Upper lobe of left lung (tissue), 6 donors: ENCODE results near the gene WSB1. TPM values are rescaled to one million over a fixed set of nuclear protein-coding genes. Genes with fewer than 3 reads are reported as not detected.

Experiments
- ATAC-seq, 2 donors: fragments of 200-7000 bp; cut with Tn5 transposase; one replicate each; pipeline ENCODE4 v1.9.1; 2022; ENCODE audit warnings: mild to moderate bottlenecking in 2 of 2, moderate library complexity in 2 of 2; ENCODE audit not compliant: low FRiP score in 2 of 2
- DNase-seq, 2 donors: peaks; one replicate each; pipeline ENCODE4 v3.0.0-alpha.2; 2019 to 2020
- H3K27ac ChIP-seq, 4 donors: fragments of 200-600 bp; sonication (generic); one replicate each; pipeline ENCODE4 v1.5.1; 2016 to 2019
- H3K27me3 ChIP-seq, 4 donors: fragments of 200-600 bp; sonication (generic); one replicate each; pipeline ENCODE4 v1.5.1; 2017 to 2019
- H3K36me3 ChIP-seq, 4 donors: fragments of 200-600 bp; sonication (generic); one replicate each; pipeline ENCODE4 v1.5.1; 2016 to 2019
- H3K4me1 ChIP-seq, 4 donors: fragments of 200-600 bp; sonication (generic); one replicate each; pipeline ENCODE4 v1.5.1; 2018 to 2019
- H3K4me3 ChIP-seq, 4 donors: fragments of 200-600 bp; sonication (generic); one replicate each; pipeline ENCODE4 v1.5.1; 2017 to 2019; ENCODE audit warnings: mild to moderate bottlenecking in 2 of 4, moderate library complexity in 1 of 4
- H3K9me3 ChIP-seq, 4 donors: fragments of 200-600 bp; sonication (generic); one replicate each; pipeline ENCODE4 v1.5.1; 2018 to 2019
- EP300 ChIP-seq, 4 donors: sonication (generic); formaldehyde crosslinking; IDR thresholded peaks; one replicate each; pipeline ENCODE4 v1.5.1; 2017; ENCODE audit warnings: antibody characterized with exemption in 4 of 4, control low read depth in 2 of 4
- POLR2A ChIP-seq, 4 donors: fragments of 450-650 bp; IDR thresholded peaks; one replicate each; pipeline ENCODE4 v1.5.1; 2016 to 2017; ENCODE audit warnings: antibody characterized with exemption in 4 of 4, mild to moderate bottlenecking in 2 of 4
- POLR2AphosphoS5 ChIP-seq, 2 donors: sonication (generic); formaldehyde crosslinking; IDR thresholded peaks; one replicate each; pipeline ENCODE4 v1.5.1; 2017; ENCODE audit warnings: antibody characterized with exemption in 2 of 2
- WGBS, 2 donors: methylation state at CpG; one replicate each; pipeline ENCODE4 v1.1.5; 2017 to 2018; 5-methylcytosine and 5-hydroxymethylcytosine counted together
- total RNA-seq, 6 donors: library from RNA; depleted of rRNA in 4 of 6; stranded (reverse); fragments of >200 nt in 4 of 6; gene quantifications; one replicate each; pipeline versions ENCODE4 v1.1.0 to v1.2.1, GENCODE V29; 2016 to 2021
- TF ChIP-seq, protein P1 (sequence below), 6 experiments: fragments of 450-650 bp in 4 of 6; fragments of 200-600 bp in 2 of 6; sonication (generic) in 2 of 6; IDR thresholded peaks; one replicate each; pipeline ENCODE4 v1.5.1; 2016 to 2019; ENCODE audit warnings: antibody characterized with exemption in 6 of 6
- donor health status: DM: no; HTN: no; CAD: no; lungs with moderate emphysema.
- donor health status: DM: no; HTN: yes; CAD: no; lungs with severe emphysema.

WSB1 gene
- total RNA-seq, 6 donors from 2014 or later, result 261 to 514 (median 328) TPM

DNA sequence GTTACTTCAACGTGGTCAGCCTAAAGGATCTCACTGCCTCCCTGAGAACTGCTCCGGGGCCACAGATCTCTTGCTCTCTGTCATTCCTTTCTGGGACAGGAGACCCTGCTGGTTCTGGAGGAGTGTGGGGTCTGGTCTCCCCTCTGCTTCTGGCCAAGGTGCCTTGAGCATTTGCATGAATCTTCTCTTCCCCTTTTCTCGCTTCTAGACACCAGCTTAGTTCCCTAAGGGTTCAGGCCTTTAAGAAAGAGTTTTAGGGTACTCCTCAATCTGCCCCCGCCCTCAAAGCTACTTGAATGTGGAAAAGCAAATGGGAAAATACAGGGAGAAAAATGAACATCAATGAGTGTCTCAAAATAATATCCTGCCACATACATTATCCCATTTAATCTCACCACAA, 48.1 kb downstream of the WSB1 start:
- Histone ChIP-seq H3K36me3 (no peaks in the 10 kb centered on the region), H3K27ac (no peak overlapping the region), H3K4me3 (no peak overlapping the region), H3K9me3 (no peaks in the 10 kb centered on the region), H3K4me1 (peaks cover 4 to 24% (median 16%) of the 10 kb centered on the region in 4 donors), H3K27me3 (no peaks in the 10 kb centered on the region)
- TF ChIP-seq EP300 (IDR thresholded peaks at IDR 0.05) (no peak), POLR2A (IDR thresholded peaks at IDR 0.05) (no peak), POLR2AphosphoS5 (IDR thresholded peaks at IDR 0.05) (no peak)
- TF ChIP-seq, protein P1, sequence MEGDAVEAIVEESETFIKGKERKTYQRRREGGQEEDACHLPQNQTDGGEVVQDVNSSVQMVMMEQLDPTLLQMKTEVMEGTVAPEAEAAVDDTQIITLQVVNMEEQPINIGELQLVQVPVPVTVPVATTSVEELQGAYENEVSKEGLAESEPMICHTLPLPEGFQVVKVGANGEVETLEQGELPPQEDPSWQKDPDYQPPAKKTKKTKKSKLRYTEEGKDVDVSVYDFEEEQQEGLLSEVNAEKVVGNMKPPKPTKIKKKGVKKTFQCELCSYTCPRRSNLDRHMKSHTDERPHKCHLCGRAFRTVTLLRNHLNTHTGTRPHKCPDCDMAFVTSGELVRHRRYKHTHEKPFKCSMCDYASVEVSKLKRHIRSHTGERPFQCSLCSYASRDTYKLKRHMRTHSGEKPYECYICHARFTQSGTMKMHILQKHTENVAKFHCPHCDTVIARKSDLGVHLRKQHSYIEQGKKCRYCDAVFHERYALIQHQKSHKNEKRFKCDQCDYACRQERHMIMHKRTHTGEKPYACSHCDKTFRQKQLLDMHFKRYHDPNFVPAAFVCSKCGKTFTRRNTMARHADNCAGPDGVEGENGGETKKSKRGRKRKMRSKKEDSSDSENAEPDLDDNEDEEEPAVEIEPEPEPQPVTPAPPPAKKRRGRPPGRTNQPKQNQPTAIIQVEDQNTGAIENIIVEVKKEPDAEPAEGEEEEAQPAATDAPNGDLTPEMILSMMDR (IDR thresholded peaks at IDR 0.05), result no peak
- ATAC-seq (no peak), DNase-seq (no peak)
- WGBS, 2 donors, result 89% methylated on average over 4 of the region's 4 CpGs

DNA sequence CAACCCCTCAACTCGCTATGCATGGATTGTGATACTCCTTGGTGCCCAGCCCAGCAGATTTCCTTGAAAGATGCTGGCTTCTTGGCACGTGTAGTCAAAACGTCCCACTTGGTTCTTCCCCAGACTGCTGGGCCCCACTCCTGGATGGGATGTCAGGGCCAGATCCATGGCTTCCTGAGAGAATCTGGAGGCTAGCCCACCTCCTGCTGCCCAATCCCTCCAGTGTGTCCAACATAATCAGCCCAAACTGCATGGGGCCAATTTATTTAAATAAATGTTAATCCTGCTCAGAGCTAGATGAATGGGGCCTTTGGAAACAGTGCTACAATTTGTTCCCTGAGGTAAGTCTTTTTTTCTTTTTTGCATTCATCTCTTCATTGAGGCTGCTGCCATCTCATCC, 49.4 kb downstream of the WSB1 start:
- TF ChIP-seq POLR2AphosphoS5 (IDR thresholded peaks at IDR 0.05) (no peak), EP300 (IDR thresholded peaks at IDR 0.05) (no peak), POLR2A (IDR thresholded peaks at IDR 0.05) (no peak)
- TF ChIP-seq, protein P1 (IDR thresholded peaks at IDR 0.05), result no peak
- no peak overlapping the region for H3K4me3 ChIP-seq
- H3K27ac ChIP-seq, result no peak overlapping the region
- DNase-seq, result no peak
- H3K4me1 ChIP-seq, result peaks cover 11 to 27% (median 19%) of the 10 kb centered on the region in 4 donors
- no peaks in the 10 kb centered on the region for H3K27me3 ChIP-seq
- no peaks in the 10 kb centered on the region for H3K9me3 ChIP-seq
- no peak for ATAC-seq
- WGBS, 2 donors, result 85% methylated on average over 3 of the region's 3 CpGs; no CpG with 5 or more reads in 1 of the 2 donors
- no peaks in the 10 kb centered on the region for H3K36me3 ChIP-seq

DNA sequence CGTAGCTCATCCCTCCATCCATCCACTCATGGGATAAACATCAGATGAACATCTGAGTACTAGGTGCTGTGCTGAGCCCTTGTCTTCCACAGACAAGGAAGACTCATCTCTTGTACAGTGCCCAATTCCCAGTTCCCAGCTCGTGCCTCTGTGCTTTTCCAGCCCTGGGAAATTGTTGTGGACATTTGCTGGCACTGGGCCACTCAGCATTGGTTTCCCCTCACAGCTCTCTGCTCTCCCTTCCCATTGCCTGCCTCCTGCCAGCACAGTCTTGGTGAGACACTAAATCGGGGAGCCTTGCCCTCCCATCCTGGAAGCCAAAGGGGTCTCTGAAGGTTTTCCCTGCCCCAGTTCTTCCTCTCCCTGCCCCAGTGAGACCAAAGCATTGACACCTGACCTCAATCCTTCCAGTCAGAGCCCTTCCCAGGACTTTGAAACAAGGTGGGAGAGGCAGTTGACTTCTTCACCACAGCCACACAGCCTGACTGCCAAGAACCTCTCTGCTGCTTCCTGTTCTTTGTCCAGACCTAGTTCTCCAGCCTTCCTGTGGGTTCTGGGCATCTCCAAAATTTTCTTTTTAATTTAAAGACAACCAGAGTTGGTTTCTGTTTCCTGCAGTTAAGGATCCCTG, 50.2 kb downstream of the WSB1 start:
- Histone ChIP-seq H3K9me3 (no peaks in the 10 kb centered on the region), H3K36me3 (no peaks in the 10 kb centered on the region), H3K4me3 (no peak overlapping the region), H3K27ac (peak overlapping the region in 2 of 4 donors; percentile 7 to 36), H3K4me1 (peaks cover 16 to 35% (median 24%) of the 10 kb centered on the region in 4 donors), H3K27me3 (no peaks in the 10 kb centered on the region)
- DNase-seq (no peak), ATAC-seq (no peak)
- TF ChIP-seq POLR2AphosphoS5 (IDR thresholded peaks at IDR 0.05) (no peak), EP300 (IDR thresholded peaks at IDR 0.05) (no peak), POLR2A (IDR thresholded peaks at IDR 0.05) (no peak)
- TF ChIP-seq, protein P1 (IDR thresholded peaks at IDR 0.05), result no peak
- 30 to 49% methylated on average over 3 of the region's 3 CpGs for WGBS, 2 donors

DNA sequence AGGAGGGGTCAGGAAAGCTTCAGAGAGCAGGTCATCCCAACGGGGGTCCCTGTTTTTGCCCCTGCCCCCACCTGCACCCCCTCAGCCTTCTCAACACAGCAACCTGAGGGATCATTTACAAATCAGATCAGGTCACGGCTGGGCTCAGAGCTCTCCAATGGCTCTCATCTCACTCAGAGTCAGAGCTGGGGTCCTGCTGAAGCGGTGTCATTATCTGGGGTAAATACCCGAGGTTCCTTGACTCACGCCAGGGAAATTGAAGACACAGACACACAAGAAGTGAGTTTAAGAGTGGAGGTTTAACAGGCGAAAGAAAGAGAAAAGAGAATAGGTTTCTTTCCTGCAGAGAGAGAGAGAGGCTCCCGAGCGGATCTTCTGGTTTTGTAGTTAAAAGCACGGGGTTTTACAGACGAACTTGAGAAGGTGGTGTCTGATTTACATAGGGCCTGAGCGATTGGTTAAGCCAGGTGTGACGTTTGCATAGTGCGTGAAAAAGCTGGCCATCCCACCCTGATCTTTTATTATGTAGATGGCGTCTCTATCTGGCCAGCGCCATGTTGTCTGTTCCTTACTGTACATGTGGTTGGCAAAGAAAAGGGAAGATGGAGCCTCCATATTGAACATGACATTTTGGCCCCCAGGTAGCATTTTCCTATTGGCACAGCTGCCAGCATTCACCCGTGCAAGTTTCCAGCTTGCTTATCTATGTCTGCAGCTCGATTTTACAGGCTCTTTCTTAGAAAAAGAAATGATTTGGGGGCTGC, 51.4 kb downstream of the WSB1 start:
- DNase-seq (no peak), ATAC-seq (no peak)
- Histone ChIP-seq H3K4me3 (no peak overlapping the region), H3K27ac (peak overlapping the region in 2 of 4 donors; percentile 25 to 36), H3K36me3 (no peaks in the 10 kb centered on the region), H3K9me3 (no peaks in the 10 kb centered on the region), H3K27me3 (no peaks in the 10 kb centered on the region), H3K4me1 (peaks cover 16 to 41% (median 26%) of the 10 kb centered on the region in 4 donors)
- TF ChIP-seq POLR2AphosphoS5 (IDR thresholded peaks at IDR 0.05) (no peak), EP300 (IDR thresholded peaks at IDR 0.05) (no peak), POLR2A (IDR thresholded peaks at IDR 0.05) (no peak)
- TF ChIP-seq, protein P1 (IDR thresholded peaks at IDR 0.05), result no peak
- 70 to 73% methylated on average over 17 of the region's 17 CpGs for WGBS, 2 donors
